Left hindlimb (tissue), 1 donor: Measurements from ENCODE around the gene DCTN3.

ENCODE experiments used
- DNase-seq: peaks from one replicate; pipeline ENCODE4 v3.0.0-alpha.2; 2018

DCTN3 gene

DNA sequence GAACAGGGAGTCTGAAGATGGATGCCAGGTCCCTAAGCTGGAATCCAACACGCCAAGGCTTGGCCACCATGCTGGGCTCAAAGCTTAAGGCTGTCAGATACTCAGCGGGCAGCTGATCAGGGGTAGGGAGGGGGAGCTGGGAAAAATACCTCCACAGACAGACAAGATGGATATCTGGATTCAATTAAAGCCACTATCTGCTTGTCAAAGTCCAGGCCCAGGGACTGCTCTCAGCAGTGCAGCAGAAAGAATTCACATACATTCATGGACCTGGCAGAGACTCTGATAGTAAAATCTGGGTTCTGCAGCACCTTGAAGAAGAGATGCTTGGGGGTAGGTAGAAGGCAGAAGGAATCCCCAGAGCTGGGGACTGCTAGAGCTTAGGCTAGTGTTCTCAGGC, 5.2 kb downstream of the DCTN3 start:
- DNase-seq = no peak

DNA sequence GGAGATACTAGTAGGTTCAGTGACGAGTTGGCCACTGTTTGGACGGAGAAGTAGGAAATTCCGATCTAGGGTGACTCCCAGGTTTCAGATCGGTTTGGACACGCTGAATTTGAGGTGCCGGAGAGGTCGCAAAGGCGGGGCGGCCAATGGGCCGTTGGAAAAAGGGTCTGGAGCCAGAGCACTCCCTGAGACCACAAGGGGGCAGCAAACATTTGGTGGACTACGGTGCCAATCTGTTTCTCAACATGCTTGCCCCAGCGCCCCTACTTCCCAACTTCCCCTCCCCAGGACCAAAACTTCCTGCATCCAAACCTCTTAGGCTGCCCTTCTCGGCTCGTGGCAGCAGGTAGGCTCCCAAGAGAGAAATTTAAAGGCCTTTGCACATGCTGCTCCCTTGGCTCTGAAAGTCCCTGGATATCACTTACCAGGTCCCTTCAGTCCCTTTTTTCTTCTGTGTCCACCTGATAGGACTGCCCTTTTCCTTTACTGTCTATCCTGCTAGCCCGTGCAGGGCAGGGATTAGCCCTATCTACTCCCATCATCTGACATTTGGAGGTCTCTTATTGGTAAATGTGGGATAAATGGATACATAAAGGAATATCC, 7.4 kb downstream of the DCTN3 start:
- peak; percentile 80 for DNase-seq

DNA sequence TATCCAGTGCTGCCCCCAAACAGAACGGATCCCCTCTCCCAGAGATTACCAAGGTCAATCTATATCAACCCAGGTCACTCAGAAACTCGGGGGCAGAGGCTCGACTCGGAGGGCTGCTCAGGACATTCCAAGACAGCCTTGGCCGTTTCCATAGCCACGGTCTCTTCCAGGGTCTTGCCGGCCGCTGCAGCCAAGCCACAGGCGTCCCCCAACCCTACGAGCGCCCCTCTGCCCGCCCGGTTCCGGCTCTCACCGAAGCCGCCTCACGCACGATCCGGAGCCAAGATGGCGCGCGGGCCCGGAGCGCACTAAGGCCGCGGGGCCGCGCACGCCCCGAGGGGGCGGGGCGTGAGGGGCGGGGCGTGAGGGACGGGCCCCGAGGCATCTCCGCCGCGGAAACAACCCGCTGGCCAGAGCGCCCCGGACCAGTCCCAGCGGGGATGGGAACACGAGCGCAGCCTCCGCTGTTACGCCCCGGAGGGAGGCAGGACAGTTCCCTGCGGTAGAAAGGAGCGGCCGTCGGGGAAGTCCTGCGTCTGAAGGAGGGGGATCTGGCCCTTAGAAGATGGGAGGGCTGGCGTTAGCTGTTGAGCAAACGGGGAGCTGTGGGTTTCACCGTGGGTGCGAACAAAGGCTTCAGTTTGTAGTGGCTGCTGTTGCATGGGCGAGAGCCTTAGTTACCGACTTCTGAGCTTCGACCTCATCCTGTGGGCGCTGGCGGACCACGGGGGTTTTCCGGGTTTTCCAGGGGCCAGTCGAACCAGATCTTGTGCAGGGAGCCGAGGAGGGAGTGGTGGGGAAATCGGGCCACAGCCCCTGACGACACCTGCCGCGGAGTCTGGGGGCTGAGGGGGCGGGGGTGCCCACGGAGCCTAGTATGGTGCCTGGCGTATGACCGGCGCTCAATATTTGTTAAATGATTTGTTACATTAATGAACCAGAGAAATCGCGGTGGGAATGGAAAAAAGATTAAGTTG, 8.2 kb downstream of the DCTN3 start, which contains the start of gene RPP25L:
RPP25L (minus strand) TSS at position 287 of the 977 bp plus-strand sequence. CDS start 801 bp downstream, outside the sequence.
- peak; percentile 90 for DNase-seq

DNA sequence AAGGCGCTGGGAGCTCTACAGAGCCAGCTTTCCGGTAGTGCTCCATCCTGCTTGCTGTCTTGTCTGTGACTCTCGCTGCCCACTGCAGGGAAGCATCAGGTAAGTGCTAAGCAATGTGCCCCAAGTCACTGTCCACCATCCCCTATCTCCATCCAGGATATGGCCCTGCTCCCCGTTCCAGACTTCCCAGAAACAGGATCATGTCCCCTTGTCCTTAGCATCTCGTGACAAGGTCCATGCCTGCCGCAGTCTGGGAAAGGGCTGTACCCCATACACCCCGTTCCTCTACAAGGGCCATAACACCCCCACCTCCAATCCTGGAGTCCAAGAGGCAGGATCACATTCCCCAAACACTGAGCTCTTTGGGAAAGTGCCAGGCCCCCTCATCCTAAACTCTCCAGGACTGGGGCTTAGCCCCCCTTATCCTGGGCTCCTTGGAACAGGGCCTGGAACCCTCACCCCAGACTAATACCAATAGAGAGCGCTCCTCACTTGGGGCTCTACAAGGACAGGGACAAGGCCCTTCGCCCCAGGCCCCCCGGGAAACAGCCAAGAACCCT, 9.0 kb downstream of the DCTN3 start:
- no peak for DNase-seq

DNA sequence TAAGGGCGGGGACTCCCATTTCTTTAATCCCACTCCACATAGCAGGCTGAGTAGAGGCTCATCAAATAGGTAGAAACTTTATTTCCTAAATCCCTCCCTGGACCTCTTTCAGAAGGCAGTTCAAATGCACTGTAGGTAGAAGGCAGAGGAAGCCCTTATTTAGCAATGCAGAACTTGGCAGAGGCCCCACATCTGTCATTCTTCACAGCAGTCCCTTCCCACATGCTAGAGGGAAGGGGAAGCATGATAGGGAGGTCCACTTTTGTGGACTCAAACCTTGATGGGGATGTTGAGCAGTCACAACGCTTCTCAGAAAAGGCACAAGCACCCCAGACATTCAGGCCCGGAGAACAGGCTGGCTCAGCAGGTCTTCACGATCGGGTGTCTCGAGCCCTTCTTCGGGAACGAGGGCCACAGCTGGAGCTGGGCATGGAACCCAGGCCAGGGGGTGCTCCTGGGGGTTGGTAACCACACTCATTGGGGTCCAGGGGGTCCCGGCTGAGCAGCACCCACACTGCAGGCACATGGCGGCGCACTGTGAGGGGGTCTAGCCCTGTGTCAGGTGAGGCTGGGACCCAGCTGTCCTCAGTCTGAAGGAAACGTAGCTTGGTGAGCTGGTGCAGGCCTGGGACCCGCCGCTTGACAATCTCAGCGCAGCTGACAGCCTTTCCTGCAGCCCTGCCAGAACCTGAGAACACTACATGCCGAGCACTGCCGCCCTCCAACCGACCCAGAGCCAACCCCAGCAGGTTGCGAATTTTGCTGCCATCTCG, 9.7 kb downstream of the DCTN3 start:
- DNase-seq = no peak

DNA sequence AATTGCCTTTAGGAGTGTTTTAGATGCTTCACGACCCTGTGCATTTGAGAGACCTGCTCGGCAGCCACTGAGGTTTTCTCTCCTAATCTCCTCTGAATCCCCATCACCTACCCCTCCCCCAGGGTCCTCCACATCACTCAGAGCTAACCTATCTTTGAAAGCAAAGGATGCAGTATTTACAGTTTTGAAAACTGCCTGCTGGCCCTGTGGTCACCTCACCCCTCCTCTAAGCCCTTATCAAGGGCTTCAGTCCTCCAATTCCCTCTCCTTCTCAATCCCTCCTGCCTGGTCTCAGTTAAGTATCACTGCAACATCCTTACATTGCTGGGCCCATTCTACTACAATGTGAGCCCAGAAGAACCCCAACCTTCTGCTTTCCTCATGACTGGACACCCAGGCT, 13.0 kb downstream of the DCTN3 start:
- DNase-seq = no peak

DNA sequence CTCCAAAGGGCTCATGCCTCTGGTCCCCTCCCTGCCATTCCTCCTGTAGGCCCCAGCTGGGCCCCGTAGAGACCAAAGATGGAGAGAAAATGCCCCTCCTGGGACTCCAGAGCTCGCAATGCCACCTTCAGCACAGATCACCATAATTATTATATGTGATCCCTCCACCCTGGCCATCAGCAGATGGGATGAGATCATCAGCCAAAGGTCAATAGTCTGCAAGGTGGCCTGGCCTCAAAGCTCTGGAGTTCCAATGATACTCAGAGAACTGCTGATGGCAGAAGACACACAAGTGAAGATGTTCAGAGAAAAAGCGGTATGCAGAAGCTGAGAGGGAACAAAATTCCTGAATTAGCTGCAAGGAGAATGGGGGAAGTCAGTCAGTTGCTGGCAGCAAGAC, 13.4 kb downstream of the DCTN3 start:
- DNase-seq = no peak

DNA sequence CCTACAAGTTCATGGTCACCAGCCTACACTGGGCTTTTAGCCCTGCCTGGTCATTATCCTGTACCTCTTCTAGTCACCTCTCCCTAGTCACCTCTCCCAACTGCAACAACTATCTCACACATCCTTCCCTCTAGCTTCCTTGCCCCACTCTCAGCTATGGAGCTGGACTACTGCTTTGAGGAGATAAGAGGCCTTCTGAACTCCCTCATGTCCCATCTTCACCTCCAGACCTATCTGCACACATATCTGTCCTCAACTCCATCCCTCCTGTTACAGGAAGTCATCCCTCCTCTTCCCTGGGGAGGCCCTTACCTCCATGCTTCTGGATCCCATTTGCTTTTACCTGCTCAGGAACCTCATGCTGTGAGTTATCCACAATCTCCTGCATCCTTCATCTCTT, 14.1 kb downstream of the DCTN3 start:
- DNase-seq = no peak

DNA sequence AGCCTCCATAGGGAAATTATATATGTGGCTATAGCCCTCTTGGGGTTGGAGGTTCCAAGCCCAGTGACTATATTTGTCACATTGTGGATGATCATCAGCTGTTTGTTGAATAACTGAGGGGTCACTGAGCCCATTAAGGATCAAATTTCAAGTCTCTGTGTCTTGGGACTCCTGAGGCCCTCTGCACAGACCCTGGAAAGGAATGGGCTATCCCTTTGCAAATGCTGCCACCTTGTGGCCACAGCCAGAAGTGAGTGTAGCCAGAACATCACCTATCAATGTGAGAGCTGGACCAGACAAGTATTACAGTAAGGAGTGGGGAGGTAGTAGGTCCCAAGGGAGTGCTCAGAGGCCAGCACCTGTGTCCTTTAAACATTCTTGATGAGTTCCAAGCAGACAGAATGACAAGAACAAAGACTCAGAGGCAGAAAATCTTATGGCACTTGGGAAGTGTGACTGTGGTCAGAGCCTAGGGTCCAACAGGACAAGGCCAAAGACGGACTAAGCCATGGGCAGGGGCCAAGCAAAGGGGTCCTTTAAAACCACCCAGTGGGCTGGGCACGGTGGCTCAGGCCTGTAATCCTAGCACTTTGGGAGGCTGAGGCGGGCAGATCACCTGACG, 16.6 kb downstream of the DCTN3 start:
- DNase-seq = peak; percentile 80

DNA sequence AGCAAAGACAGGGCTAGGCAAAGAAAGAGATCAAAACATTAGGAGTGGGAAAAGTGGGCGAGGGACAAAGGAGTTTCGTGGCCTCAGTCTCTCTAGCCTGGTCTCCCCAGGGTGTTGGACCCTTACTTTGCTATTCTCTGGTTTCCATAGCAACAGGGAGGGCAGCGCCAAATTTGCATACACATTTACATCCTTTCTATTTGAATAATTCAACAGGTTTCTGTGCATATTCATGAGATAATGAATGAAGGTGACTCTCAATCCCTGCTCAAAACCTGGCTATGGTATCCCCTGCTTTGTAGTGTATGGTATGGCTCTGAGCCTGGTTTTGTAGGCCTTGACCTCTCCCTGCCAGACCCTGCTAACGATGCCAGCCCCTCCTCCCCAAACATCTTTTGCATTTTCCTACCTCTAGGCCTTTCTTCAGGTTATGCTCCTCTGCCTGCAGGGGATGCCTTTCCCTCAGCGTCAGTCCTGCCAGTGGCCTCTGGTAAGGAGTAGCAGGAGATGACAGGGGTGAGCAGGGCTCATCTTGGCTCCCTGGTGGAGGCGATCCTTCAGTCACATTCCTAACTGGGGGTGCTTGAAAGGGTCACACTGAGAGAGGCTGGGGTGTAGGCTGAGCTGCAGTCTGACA, 18.2 kb downstream of the DCTN3 start:
- DNase-seq = no peak

DNA sequence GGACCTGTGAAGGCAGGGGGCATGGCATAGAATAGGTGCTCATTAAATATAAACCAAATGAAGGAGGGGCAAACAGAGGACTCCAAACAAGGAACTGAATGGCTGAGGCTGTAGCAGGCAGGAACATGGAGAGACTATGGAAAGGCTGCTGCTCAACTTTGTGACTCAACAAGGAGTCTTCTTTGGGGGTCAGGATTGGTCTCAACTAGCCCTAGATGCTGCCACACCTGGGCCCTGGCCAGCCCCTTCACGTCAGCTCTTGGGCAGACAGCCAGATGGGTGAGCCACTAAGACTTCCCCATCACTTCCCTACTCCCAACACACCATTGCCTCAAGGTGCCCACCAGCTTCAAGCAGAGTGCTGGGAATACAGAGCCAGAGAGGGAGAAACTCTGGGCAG, 19.4 kb downstream of the DCTN3 start:
- no peak for DNase-seq

DNA sequence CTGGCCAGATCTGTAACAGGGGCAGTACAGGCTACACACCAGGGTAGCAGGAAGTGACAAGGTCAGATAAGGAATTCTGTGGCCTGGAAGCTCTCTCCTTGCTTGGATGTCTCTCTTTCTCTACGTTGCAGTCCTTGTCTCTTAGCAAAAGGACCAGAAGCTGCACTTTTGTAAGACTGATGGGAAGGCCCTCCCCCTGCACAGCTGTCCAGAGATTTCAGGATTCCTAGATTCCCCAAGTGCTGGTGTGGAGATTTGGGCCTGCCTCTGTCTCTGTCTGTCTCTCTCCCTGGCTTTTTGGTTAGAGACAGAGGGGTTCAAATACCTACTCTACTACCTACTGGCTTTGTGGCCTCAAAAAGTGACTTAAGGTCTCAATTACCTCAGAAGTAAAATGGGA, 20.7 kb downstream of the DCTN3 start:
- DNase-seq = no peak

DNA sequence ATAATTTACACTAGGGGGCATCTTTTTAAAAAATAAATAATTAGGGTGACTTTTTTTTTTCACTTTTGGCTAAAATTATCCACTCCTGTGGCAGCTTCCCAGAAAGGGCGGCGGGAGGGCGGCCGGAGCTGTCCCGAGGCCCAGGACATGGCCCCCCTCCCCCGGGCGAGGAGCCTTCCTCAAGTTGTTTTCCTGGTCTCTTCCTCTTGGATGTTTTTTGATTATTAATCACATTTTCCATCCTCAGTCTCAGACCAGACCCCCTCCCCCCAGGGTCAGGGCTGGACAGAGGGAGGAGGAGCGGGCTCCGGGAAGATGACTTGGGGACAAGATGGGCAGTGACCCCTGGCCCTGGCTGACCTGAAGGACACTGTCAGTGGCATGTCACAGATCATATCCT, 26.1 kb downstream of the DCTN3 start:
- DNase-seq = no peak

DNA sequence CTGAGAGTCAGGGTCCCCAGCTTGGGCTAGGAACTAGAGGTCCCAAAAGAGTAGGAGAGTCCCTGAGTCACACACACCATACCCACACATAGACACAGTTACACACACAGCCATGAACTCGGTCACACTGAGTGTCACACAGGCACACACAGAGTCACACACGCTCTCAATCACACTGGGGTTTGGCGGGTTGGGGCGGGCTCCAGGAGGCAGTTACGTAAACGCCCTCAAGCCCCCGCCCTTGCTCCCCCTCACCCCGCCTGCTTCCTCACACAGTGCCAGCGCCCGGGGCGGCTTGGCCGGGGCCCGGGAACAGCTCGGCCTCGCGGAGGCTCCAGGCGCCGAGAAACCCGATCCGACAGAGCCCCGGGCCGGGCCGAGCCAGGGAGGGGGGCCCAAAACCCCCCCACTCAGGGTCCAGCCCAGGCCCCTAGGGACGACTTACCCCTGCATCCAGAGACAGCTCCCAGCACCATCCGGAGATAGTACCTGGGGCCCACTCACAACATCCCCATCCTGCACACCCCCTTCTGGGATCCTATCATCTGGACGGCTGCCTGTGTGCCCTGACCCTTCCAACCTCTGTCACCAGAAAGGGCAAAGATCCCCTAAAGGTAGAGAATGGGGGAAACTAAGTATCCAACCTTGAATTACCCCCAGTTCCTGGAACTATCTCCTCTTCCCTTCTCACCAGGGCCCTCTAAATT, 27.2 kb downstream of the DCTN3 start:
- DNase-seq = peak; percentile 79

DNA sequence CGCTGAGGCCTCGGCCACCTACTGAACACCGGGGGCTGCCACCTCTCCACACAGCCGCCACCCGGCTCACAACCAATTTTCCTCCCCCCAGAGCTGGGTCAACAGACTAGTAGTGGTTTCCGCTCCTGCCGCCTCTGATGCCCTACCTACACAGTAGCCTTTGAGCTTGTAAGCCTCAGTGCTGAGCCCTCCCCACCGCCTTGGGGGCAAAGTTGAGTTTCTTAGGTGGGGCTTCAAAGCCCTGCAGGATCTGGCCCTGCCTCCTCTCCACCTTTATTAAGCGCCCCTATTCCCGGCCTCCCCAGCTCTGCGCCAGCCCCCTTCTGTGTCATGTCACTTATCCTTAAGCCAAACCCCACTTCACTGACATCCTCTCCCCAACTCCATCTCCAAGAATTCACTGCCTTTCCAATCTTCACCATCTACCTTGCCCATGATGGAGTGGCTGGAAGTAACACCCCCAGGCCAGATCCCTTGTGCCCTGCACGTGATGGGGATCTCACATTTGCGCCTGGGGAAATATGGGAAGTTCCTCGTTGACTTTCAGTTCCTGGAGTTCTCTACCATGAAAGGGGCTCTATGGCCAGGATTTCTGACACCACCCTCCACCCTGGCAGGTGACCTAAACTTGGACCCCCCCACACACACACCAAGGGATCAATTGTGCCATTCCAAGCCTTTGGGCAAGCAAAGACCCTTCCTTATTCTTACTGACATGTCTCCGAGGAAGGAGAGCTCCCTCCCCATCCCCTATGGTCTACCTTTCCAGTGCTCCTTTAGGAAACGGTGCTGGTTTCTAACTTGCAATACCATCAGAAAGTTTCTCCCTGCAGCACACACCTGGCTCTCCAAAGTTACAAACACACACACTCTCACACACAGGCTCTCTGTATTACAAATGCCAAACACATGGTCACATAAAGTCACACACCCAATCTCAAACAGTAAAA, 28.1 kb downstream of the DCTN3 start:
- no peak for DNase-seq

DNA sequence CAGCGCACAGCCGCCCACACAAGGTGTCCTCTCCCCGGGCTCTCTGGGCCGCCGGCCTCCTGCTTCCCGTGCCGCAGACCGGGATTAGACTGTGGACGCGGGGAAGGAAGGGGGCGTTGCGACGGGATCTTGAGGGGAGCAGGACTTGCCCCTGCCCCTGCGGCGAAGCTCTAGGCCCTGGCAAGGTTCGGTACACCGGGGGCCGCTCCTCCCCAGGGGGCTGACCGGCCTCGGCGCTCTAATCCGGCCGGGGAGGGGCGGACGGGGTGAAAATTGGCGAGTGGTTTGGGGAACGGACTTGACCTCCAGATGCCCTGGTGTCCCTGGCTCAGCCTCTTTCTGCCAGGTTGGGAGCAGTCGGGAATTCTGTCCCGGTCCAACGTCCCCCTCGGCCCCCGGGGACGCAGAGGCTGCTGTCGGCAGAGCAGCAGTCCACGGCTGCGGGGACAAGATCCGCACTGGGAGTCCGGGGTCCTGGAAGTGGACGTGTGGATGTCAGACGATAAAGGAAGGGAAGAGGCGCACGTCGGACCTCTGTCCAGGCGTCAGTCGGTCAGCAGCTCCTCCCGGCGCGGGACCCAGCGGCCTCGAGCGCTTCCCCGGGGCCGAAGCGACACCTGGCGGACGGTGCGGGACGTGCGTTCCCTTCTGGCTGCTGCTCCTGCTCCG, 28.9 kb downstream of the DCTN3 start:
- DNase-seq = peak; percentile 89

DNA sequence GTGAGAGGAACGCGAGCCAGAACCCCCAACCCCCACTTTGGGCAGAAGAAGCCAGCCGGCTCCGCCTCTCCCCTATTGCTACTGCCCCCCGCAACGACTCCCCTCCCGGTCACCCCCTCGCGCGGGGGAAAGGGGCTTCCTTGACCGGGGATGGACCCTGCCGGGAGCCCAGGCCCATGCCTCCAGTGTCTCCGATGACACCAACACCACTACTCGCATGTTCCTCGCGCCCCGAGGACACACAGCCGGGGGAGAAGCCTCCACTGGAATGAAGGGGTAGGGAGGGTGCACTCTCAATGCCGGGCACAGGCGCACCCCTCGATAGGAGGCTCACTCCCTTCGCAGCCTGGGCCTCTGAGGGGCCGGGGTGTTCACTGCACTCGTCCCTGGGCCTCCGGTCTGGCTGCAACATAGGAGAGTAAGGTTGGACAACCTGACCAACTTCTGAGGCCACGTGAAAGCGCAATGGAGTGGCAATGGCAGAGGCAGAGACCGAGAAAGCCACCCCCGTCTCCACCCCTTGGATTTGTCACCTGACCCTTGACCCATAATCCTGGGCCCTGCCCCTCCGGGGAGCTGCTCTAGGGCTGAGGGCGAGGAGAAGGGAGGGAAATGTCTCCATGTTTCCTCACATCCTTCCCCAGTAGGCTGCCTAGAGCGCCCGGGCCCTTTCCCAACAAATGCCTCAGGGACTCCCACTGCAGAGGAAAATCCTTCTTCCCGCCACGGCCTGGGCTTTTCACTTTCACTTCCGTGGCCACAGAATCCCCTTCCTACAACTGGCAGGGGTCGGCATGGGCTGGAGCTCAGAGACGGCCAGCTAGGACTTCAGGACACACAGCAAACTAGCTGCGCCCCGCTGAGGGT, 29.7 kb downstream of the DCTN3 start:
- DNase-seq = peak; percentile 62

DNA sequence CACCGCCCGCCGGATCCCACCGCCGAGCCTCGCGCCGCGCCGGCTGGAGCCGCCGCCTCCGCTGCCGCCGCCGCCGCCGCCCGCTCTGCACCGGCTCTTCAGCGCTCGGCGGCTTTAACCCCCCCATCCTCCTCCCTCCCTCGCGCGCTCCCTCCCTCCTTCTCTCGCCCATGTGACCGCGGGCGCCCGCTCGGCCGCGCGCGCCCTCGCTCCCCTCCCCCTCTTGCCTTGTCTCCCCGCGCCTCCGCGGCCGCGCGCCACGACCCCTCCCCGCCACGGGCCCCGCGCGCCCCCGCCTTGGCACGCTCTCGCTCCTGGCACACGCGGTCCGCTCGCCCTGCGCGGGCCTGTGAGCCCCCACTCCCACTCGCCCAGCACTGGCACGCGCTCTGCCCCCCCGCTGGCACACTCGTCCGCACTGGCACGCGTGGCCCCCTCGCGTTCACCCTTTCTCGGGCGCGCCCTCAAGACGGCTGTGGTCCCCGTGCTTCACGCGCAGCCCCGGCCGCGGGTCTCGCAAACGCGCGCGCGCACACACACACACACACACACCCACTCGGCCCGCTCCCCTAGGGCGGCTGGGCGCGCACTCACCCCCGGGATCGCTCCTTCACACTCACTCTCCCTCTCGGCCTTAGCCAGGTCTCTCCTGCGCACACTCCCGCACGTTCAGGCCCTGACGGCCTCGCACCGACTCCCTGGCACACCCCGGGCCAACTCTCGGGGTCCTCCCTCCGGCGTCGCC, 30.5 kb downstream of the DCTN3 start, which contains the start of gene CNTFR:
CNTFR (minus strand) TSS at position 89 of the 745 bp plus-strand sequence. CDS start 20,743 bp downstream, outside the sequence.
- DNase-seq = peak; percentile 66
